Tibial nerve (tissue), 4 donors: ENCODE results near the gene PPFIBP2.

Source experiments
- CTCF ChIP-seq, 5 experiments: fragments of 200-600 bp in 3 of 5; fragments of 450-650 bp in 2 of 5; sonication (generic) in 3 of 5; IDR thresholded peaks; one replicate each; pipeline ENCODE4 v1.5.1; 2016 to 2019; ENCODE audit warnings: antibody characterized with exemption in 5 of 5, mild to moderate bottlenecking in 3 of 5, moderate library complexity in 2 of 5
- EP300 ChIP-seq, 2 donors: sonication (generic); formaldehyde crosslinking; IDR thresholded peaks; one replicate each; pipeline ENCODE4 v1.6.1; 2017; ENCODE audit warnings: antibody characterized with exemption in 2 of 2, mild to moderate bottlenecking in 1 of 2
- POLR2A ChIP-seq, 2 donors: fragments of 450-650 bp; IDR thresholded peaks; one replicate each; pipeline ENCODE4 v1.6.1; 2017; ENCODE audit warnings: antibody characterized with exemption in 2 of 2, mild to moderate bottlenecking in 2 of 2, moderate library complexity in 2 of 2

GRCh38 chr11:7672960-7673723 is 159.3 kb downstream of the PPFIBP2 start, which contains the start of gene CYB5R2:
- TF ChIP-seq POLR2A (IDR thresholded peaks at IDR 0.05) (peak in 1 of 2 donors; percentile 66), CTCF (IDR thresholded peaks at IDR 0.05) (no peak), EP300 (IDR thresholded peaks at IDR 0.05) (peak; percentile 24 to 90)
